ENCODE results near the gene C2orf69.
A peak's percentile ranks its signal among the peaks of the same experiment; 100 is the strongest.

The C2orf69 gene

DNA sequence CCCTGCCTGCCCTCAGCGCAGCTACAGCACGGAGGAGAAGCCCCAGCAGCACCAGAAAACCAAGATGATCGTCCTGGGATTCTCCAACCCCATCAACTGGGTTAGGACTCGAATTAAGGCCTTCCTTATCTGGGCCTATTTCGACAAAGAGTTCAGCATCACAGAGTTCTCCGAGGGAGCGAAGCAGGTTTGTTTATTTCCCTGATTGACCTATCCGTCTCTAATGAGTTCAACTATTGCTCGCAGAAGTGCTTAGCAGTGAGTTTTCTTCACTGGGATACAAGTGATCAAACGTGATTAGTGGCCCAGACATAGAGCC is 44.9 kb downstream of the C2orf69 start:
- Histone ChIP-seq H3K27me3 (ENCODE audit: control insufficient read depth in 2 of 2, insufficient read depth in 2 of 2, low read length in 2 of 2) (no peaks in the 10 kb centered on the region), H3K9ac (ENCODE audit: low read depth in 1 of 2, low read length in 2 of 2) (peak overlapping the region; percentile 79 to 91), H3K36me3 (ENCODE audit: control insufficient read depth in 2 of 2, insufficient read depth in 2 of 2, low read length in 2 of 2) (peaks cover 14 to 20% of the 10 kb centered on the region in 2 donors), H3K27ac (ENCODE audit: low read depth in 2 of 2, low read length in 2 of 2) (peak overlapping the region; percentile 71 to 90), H3K4me1 (ENCODE audit: control insufficient read depth in 2 of 2, insufficient read depth in 2 of 2, low read length in 2 of 2) (peaks cover 12 to 25% of the 10 kb centered on the region in 2 donors), H3K4me3 (ENCODE audit: low read length in 2 of 2) (peak overlapping the region; percentile 77 to 95), H3K9me3 (ENCODE audit: control insufficient read depth in 2 of 2, low read length in 2 of 2) (no peaks in the 10 kb centered on the region)

DNA sequence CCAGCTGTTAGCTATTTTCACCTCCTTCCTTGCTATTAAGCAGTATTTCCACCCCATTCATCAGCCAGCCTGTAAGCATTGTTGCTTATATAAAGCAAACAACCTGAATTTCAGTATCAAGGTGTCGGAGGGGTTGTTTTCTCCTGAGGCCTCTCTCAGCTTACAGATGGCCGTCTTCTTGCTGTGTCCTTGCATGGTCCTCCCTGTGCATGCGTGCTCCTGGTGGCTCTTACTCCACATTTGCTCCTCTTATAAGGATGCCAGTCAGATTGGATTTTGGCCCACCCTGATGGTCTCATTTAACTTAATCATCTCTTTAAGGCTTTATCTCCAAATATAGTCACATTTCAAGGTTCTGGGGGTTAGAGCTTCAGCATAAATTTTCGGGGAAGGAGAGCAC is 46.9 kb downstream of the C2orf69 start:
- Histone ChIP-seq H3K36me3 (ENCODE audit: control insufficient read depth in 2 of 2, insufficient read depth in 2 of 2, low read length in 2 of 2) (peaks cover 31 to 32% of the 10 kb centered on the region in 2 donors), H3K27ac (ENCODE audit: low read depth in 2 of 2, low read length in 2 of 2) (no peak overlapping the region), H3K4me3 (ENCODE audit: low read length in 2 of 2) (no peak overlapping the region), H3K9me3 (ENCODE audit: control insufficient read depth in 2 of 2, low read length in 2 of 2) (no peaks in the 10 kb centered on the region), H3K27me3 (ENCODE audit: control insufficient read depth in 2 of 2, insufficient read depth in 2 of 2, low read length in 2 of 2) (no peaks in the 10 kb centered on the region), H3K4me1 (ENCODE audit: control insufficient read depth in 2 of 2, insufficient read depth in 2 of 2, low read length in 2 of 2) (peaks cover 12 to 25% of the 10 kb centered on the region in 2 donors), H3K9ac (ENCODE audit: low read depth in 1 of 2, low read length in 2 of 2) (no peak overlapping the region)

- Histone ChIP-seq H3K4me3 (ENCODE audit: low read length in 2 of 2) (no peak overlapping the region), H3K4me1 (ENCODE audit: control insufficient read depth in 2 of 2, insufficient read depth in 2 of 2, low read length in 2 of 2) (peaks cover 1 to 6% of the 10 kb centered on the region in 2 donors), H3K9me3 (ENCODE audit: control insufficient read depth in 2 of 2, low read length in 2 of 2) (no peaks in the 10 kb centered on the region), H3K27ac (ENCODE audit: low read depth in 2 of 2, low read length in 2 of 2) (no peak overlapping the region), H3K27me3 (ENCODE audit: control insufficient read depth in 2 of 2, insufficient read depth in 2 of 2, low read length in 2 of 2) (no peaks in the 10 kb centered on the region), H3K36me3 (ENCODE audit: control insufficient read depth in 2 of 2, insufficient read depth in 2 of 2, low read length in 2 of 2) (peaks cover 54 to 55% of the 10 kb centered on the region in 2 donors), H3K9ac (ENCODE audit: low read depth in 1 of 2, low read length in 2 of 2) (no peak overlapping the region)
These were observed 51.1 kb downstream of the C2orf69 start for GRCh38 chr2:199962203-199962602.

DNA sequence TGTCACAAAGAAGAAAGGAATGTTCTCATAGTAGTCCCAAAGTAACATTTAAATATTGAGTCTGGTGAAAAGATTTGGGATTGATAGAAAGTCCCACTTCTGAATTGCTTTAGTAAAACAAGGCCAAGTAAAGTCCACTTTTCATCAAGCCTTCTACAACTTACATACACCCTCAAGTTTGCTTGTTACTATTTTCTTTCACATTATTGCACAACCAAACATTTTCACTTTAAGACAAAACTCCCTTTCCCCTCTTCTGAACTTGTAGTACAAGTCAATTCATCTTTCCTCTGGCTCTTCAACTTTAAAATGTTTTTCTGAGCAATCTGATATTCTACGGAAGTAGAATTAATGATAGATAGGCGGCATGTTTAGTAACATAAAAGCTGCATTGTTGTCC is 55.3 kb downstream of the C2orf69 start:
- Histone ChIP-seq H3K9ac (ENCODE audit: low read depth in 1 of 2, low read length in 2 of 2) (no peak overlapping the region), H3K9me3 (ENCODE audit: control insufficient read depth in 2 of 2, low read length in 2 of 2) (no peaks in the 10 kb centered on the region), H3K27me3 (ENCODE audit: control insufficient read depth in 2 of 2, insufficient read depth in 2 of 2, low read length in 2 of 2) (no peaks in the 10 kb centered on the region), H3K4me1 (ENCODE audit: control insufficient read depth in 2 of 2, insufficient read depth in 2 of 2, low read length in 2 of 2) (no peaks in the 10 kb centered on the region), H3K36me3 (ENCODE audit: control insufficient read depth in 2 of 2, insufficient read depth in 2 of 2, low read length in 2 of 2) (peaks cover 35 to 37% of the 10 kb centered on the region in 2 donors), H3K4me3 (ENCODE audit: low read length in 2 of 2) (no peak overlapping the region), H3K27ac (ENCODE audit: low read depth in 2 of 2, low read length in 2 of 2) (no peak overlapping the region)

DNA sequence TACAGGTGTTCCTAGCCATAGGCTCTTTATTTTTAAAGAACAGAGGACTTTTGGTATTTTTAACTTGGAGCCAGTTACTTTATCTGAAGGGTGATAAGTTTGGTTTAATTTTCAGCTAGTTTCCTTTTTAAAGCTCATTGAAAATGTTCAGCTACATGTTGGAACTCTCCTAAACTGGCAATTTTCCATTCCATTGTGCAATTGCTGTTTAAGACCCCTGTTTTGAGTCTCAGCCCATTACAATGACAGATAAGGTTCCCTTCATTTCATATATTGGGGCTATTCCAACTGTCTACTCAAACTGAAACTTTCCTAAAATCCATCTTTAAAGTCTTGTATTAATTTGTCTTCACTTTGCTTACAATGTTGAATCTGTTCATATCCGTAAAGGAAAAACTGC is 55.9 kb downstream of the C2orf69 start:
- H3K4me3 ChIP-seq (ENCODE audit: low read length in 2 of 2) = no peak overlapping the region
- no peak overlapping the region for H3K9ac ChIP-seq (ENCODE audit: low read depth in 1 of 2, low read length in 2 of 2)
- peaks cover 30 to 31% of the 10 kb centered on the region in 2 donors for H3K36me3 ChIP-seq (ENCODE audit: control insufficient read depth in 2 of 2, insufficient read depth in 2 of 2, low read length in 2 of 2)

GRCh38 chr2:199968126-199968525 is 57.0 kb downstream of the C2orf69 start:
- Histone ChIP-seq H3K9me3 (ENCODE audit: control insufficient read depth in 2 of 2, low read length in 2 of 2) (no peaks in the 10 kb centered on the region), H3K36me3 (ENCODE audit: control insufficient read depth in 2 of 2, insufficient read depth in 2 of 2, low read length in 2 of 2) (peaks cover 23% of the 10 kb centered on the region in 2 donors), H3K27me3 (ENCODE audit: control insufficient read depth in 2 of 2, insufficient read depth in 2 of 2, low read length in 2 of 2) (no peaks in the 10 kb centered on the region), H3K4me3 (ENCODE audit: low read length in 2 of 2) (no peak overlapping the region), H3K4me1 (ENCODE audit: control insufficient read depth in 2 of 2, insufficient read depth in 2 of 2, low read length in 2 of 2) (no peaks in the 10 kb centered on the region), H3K9ac (ENCODE audit: low read depth in 1 of 2, low read length in 2 of 2) (no peak overlapping the region), H3K27ac (ENCODE audit: low read depth in 2 of 2, low read length in 2 of 2) (no peak overlapping the region)

More for the DNA sequence above, 55.9 kb downstream of the C2orf69 start:
- Histone ChIP-seq H3K27me3 (ENCODE audit: control insufficient read depth in 2 of 2, insufficient read depth in 2 of 2, low read length in 2 of 2) (no peaks in the 10 kb centered on the region), H3K9me3 (ENCODE audit: control insufficient read depth in 2 of 2, low read length in 2 of 2) (no peaks in the 10 kb centered on the region), H3K27ac (ENCODE audit: low read depth in 2 of 2, low read length in 2 of 2) (no peak overlapping the region), H3K4me1 (ENCODE audit: control insufficient read depth in 2 of 2, insufficient read depth in 2 of 2, low read length in 2 of 2) (no peaks in the 10 kb centered on the region)

DNA sequence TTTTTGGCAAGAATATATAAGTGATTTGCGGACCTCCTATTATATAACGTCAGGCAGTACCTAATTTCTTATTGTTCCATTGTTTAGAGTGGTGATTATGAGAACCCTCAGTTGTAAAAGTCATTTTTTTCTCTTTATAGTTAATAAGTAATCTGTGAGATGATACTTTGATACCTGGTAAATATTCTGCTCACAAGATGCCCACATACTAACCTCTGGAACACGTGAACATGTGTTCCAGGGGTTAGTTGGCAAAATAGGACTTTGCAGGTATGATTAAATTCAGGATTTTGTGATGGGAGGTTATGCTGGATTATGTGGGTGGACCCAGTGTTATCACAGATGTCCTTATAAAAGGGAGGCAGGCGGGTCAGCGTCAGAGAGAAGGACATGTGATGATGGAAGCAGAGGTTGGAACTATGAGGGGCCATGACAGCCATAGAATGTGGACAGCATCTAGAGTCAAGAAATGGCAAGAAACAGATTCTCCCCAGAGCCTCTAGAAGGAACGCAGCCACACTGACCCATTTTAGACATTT is 61.1 kb downstream of the C2orf69 start:
- H3K4me1 ChIP-seq (ENCODE audit: control insufficient read depth in 2 of 2, insufficient read depth in 2 of 2, low read length in 2 of 2) = no peaks in the 10 kb centered on the region
- H3K27me3 ChIP-seq (ENCODE audit: control insufficient read depth in 2 of 2, insufficient read depth in 2 of 2, low read length in 2 of 2) = no peaks in the 10 kb centered on the region
- H3K9ac ChIP-seq (ENCODE audit: low read depth in 1 of 2, low read length in 2 of 2) = no peak overlapping the region
- H3K36me3 ChIP-seq (ENCODE audit: control insufficient read depth in 2 of 2, insufficient read depth in 2 of 2, low read length in 2 of 2) = no peaks in the 10 kb centered on the region
- H3K9me3 ChIP-seq (ENCODE audit: control insufficient read depth in 2 of 2, low read length in 2 of 2) = no peaks in the 10 kb centered on the region
- no peak overlapping the region for H3K27ac ChIP-seq (ENCODE audit: low read depth in 2 of 2, low read length in 2 of 2)
- no peak overlapping the region for H3K4me3 ChIP-seq (ENCODE audit: low read length in 2 of 2)

DNA sequence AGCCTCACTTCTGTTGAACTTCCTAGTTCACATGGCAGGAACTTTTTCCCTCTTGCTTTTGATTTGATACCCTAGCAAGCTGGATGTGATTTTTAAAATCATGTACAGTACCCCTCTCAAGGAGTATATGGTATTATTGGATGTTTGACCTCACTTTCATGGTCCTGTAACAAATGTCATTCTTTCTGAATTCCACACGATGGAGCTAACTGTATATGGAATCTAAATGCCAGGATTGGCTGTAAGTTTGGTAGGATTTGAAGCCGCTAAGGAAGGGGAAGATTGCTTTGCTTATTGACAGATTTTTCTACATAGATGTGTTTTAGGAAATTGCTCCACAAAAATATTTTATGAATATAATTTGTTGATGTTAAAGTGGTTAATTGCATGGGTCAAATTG is 62.6 kb downstream of the C2orf69 start:
- no peak overlapping the region for H3K4me3 ChIP-seq (ENCODE audit: low read length in 2 of 2)
- H3K9me3 ChIP-seq (ENCODE audit: control insufficient read depth in 2 of 2, low read length in 2 of 2) = no peaks in the 10 kb centered on the region
- no peaks in the 10 kb centered on the region for H3K27me3 ChIP-seq (ENCODE audit: control insufficient read depth in 2 of 2, insufficient read depth in 2 of 2, low read length in 2 of 2)
- H3K4me1 ChIP-seq (ENCODE audit: control insufficient read depth in 2 of 2, insufficient read depth in 2 of 2, low read length in 2 of 2) = peaks cover 2 to 10% of the 10 kb centered on the region in 2 donors
- H3K27ac ChIP-seq (ENCODE audit: low read depth in 2 of 2, low read length in 2 of 2) = no peak overlapping the region
- H3K9ac ChIP-seq (ENCODE audit: low read depth in 1 of 2, low read length in 2 of 2) = no peak overlapping the region
- H3K36me3 ChIP-seq (ENCODE audit: control insufficient read depth in 2 of 2, insufficient read depth in 2 of 2, low read length in 2 of 2) = no peaks in the 10 kb centered on the region

DNA sequence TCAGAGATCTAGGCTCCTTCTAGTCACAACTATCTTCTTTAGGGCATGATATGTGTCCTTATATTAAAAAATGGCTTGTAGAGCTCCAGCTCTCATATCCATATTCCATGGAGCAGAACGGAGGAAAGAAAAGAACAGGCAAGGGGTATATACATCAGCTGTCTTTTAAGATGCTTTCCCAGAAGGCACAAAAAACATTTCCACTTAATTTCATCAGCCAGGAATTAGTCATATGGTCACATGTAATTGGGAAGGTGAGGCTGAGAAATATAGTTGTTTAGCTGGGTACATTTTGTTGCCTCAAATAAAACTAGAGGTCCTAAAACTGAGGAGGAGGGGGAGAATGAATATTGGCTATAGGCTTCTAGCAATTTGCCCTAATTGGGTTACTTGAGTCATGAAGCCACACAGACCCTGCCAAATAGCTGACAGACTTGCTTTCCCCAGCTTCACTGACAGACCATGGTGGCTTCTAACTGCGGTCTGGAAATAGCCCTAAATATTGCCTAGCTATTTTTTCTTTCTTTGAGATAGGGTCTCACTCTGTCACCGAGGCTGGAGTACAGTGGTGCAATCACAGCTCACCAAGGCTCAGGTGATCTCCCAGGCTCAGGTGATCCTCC is 64.3 kb downstream of the C2orf69 start:
- H3K27me3 ChIP-seq (ENCODE audit: control insufficient read depth in 2 of 2, insufficient read depth in 2 of 2, low read length in 2 of 2) = no peaks in the 10 kb centered on the region
- no peak overlapping the region for H3K4me3 ChIP-seq (ENCODE audit: low read length in 2 of 2)
- H3K36me3 ChIP-seq (ENCODE audit: control insufficient read depth in 2 of 2, insufficient read depth in 2 of 2, low read length in 2 of 2) = no peaks in the 10 kb centered on the region
- H3K9me3 ChIP-seq (ENCODE audit: control insufficient read depth in 2 of 2, low read length in 2 of 2) = no peaks in the 10 kb centered on the region
- H3K9ac ChIP-seq (ENCODE audit: low read depth in 1 of 2, low read length in 2 of 2) = no peak overlapping the region
- no peak overlapping the region for H3K27ac ChIP-seq (ENCODE audit: low read depth in 2 of 2, low read length in 2 of 2)
- peaks cover 2 to 16% of the 10 kb centered on the region in 2 donors for H3K4me1 ChIP-seq (ENCODE audit: control insufficient read depth in 2 of 2, insufficient read depth in 2 of 2, low read length in 2 of 2)
